Amniotic epithelial cell (primary cell): ENCODE results near the gene USP13.

ENCODE experiments used
- DNase-seq: peaks from one replicate; pipeline ENCODE4 v3.0.0-alpha.2; 2010; ENCODE audit warnings: low read depth

The USP13 gene

GRCh38 chr3:179796421-179796820, 143.6 kb downstream of the USP13 start:
- peak; percentile 31 for DNase-seq

GRCh38 chr3:179797192-179797591, 144.4 kb downstream of the USP13 start:
- no peak for DNase-seq

GRCh38 chr3:179801263-179801662, 148.4 kb downstream of the USP13 start:
- DNase-seq, result peak; percentile 100

GRCh38 chr3:179801856-179802255, 149.0 kb downstream of the USP13 start:
- DNase-seq, result peak; percentile 81

- peak; percentile 84 for DNase-seq
Observed at GRCh38 chr3:179806177-179806576, 153.3 kb downstream of the USP13 start.

- no peak for DNase-seq
Observed at GRCh38 chr3:179807588-179807987, 154.7 kb downstream of the USP13 start.

GRCh38 chr3:179809639-179810038, 156.8 kb downstream of the USP13 start:
- no peak for DNase-seq

- peak; percentile 89 for DNase-seq
Observed at GRCh38 chr3:179811321-179812095, 158.7 kb downstream of the USP13 start.

GRCh38 chr3:179812096-179812382, 159.2 kb downstream of the USP13 start:
- DNase-seq, result no peak

- no peak for DNase-seq
Observed at GRCh38 chr3:179819379-179819778, 166.5 kb downstream of the USP13 start.

GRCh38 chr3:179822296-179822695, 169.5 kb downstream of the USP13 start:
- DNase-seq, result no peak

GRCh38 chr3:179825527-179826246, 172.8 kb downstream of the USP13 start:
- no peak for DNase-seq

- no peak for DNase-seq
Observed at GRCh38 chr3:179826247-179826637, 173.4 kb downstream of the USP13 start.

GRCh38 chr3:179828738-179829137, 175.9 kb downstream of the USP13 start:
- DNase-seq, result no peak

GRCh38 chr3:179829401-179829800, 176.6 kb downstream of the USP13 start:
- DNase-seq, result peak; percentile 66

- no peak for DNase-seq
Observed at GRCh38 chr3:179832333-179832854, 179.6 kb downstream of the USP13 start.

GRCh38 chr3:179833294-179833693, 180.5 kb downstream of the USP13 start:
- DNase-seq, result no peak

GRCh38 chr3:179837374-179837773, 184.5 kb downstream of the USP13 start:
- DNase-seq, result peak; percentile 30
